Mesangial cell (primary cell): Measurements from ENCODE around the gene DAW1. TPM values are rescaled to one million over a fixed set of nuclear protein-coding genes. Genes with fewer than 3 reads are reported as not detected.

ENCODE experiments used
- total RNA-seq: library from RNA; depleted of rRNA; stranded (reverse); fragments of >200 nt; gene quantifications from 2 replicates; pipeline ENCODE4 v1.2.3, GENCODE V29; 2015

DAW1 gene, protein sequence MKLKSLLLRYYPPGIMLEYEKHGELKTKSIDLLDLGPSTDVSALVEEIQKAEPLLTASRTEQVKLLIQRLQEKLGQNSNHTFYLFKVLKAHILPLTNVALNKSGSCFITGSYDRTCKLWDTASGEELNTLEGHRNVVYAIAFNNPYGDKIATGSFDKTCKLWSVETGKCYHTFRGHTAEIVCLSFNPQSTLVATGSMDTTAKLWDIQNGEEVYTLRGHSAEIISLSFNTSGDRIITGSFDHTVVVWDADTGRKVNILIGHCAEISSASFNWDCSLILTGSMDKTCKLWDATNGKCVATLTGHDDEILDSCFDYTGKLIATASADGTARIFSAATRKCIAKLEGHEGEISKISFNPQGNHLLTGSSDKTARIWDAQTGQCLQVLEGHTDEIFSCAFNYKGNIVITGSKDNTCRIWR
- total RNA-seq: 0.13 and 2.4 TPM in 2 replicates

DNA sequence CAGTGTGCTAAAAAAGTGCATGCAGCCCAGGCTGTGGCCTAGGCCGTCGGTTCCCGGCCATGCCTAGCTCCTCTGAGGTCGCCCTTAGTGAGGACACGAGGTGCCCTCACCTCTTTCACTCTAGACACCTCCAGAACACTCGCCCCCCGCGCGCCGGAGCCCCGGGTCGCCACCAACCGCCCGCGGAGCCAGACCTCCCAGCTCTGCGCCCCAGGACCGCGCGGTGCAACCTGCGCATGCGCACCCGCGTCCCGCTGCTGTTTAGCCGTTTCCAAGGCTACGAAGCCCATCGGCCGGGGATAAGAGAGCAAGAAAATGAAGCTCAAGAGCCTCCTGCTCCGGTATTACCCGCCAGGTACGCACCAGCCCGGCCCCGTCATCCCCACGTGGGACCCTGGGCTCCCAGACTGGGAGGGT, at the start of gene DAW1:
DAW1 (plus strand) TSS at position 257 of the 417 bp plus-strand sequence; CDS start at position 316, 59 bp downstream.

Other genes with a start within 250 kb of the DAW1 start
- not detected in 2 replicates for gene SCYGR5, start 204.8 kb upstream of the DAW1 start, total RNA-seq
- gene SLC19A3, start 153.6 kb upstream of the DAW1 start, total RNA-seq: 0.16 and 0.51 TPM in 2 replicates
- gene SCYGR6, start 146.9 kb upstream of the DAW1 start, total RNA-seq: not detected in 2 replicates
- gene SCYGR7, start 143.3 kb upstream of the DAW1 start, total RNA-seq: not detected in 2 replicates
- gene SCYGR8, start 125.7 kb upstream of the DAW1 start, total RNA-seq: not detected in 2 replicates
- 2.3 TPM in 1 of 2 replicates, not detected in the other for gene CCL20, start 57.8 kb upstream of the DAW1 start, total RNA-seq